ENCODE measurements around the gene SCARF2.
"Not testable (repeated sequence)": the region's sequence is repeated elsewhere in the genome, so short reads cannot be mapped to it uniquely, and the experiment has no call there.

The SCARF2 gene

DNA sequence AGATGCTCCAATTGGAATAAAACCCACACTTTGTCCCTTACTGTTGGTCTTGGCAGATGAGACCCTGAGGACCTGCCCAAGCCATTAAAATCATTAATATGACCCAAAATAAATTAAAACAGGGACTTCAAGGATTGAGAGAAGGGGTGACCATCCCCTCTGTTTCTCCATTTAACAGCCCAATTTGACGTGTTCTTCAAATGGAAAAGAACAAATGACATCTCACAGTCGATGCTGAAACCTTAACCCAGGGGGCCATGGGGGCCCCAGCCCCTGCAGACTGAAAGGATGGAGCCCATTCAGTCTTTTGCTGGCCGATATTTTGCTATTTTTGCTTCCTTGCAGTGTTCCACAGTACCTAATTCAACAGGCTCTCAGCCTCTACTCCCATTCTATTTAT is 23.2 kb downstream of the SCARF2 start:
- Histone ChIP-seq H3K79me2 (ENCODE audit: low read length) (no peaks in the 10 kb centered on the region), H2AFZ (ENCODE audit: low read depth, low read length) (no peak overlapping the region), H3K36me3 (replicated peaks; ENCODE audit: low read depth, low read length) (no peaks in the 10 kb centered on the region), H3K27me3 (ENCODE audit: low read depth, low read length) (no peaks in the 10 kb centered on the region), H3K9me3 (ENCODE audit: insufficient read depth, low read length) (no peaks in the 10 kb centered on the region), H3K9ac (ENCODE audit: low read length) (no peak overlapping the region), H3K4me1 (ENCODE audit: low read length) (no peaks in the 10 kb centered on the region), H4K20me1 (ENCODE audit: insufficient read depth, low read length) (no peaks in the 10 kb centered on the region), H3K27ac (ENCODE audit: low read length) (no peak overlapping the region), H3K4me2 (ENCODE audit: low read length) (no peak overlapping the region), H3K4me3 (ENCODE audit: low read length) (no peak overlapping the region)
- TF ChIP-seq, protein P1, sequence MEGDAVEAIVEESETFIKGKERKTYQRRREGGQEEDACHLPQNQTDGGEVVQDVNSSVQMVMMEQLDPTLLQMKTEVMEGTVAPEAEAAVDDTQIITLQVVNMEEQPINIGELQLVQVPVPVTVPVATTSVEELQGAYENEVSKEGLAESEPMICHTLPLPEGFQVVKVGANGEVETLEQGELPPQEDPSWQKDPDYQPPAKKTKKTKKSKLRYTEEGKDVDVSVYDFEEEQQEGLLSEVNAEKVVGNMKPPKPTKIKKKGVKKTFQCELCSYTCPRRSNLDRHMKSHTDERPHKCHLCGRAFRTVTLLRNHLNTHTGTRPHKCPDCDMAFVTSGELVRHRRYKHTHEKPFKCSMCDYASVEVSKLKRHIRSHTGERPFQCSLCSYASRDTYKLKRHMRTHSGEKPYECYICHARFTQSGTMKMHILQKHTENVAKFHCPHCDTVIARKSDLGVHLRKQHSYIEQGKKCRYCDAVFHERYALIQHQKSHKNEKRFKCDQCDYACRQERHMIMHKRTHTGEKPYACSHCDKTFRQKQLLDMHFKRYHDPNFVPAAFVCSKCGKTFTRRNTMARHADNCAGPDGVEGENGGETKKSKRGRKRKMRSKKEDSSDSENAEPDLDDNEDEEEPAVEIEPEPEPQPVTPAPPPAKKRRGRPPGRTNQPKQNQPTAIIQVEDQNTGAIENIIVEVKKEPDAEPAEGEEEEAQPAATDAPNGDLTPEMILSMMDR (IDR thresholded peaks at IDR 0.05; ENCODE audit: low read depth, low read length) = no peak
- TF ChIP-seq EZH2phosphoT487 (IDR thresholded peaks at IDR 0.05; ENCODE audit: low read depth) = no peak

DNA sequence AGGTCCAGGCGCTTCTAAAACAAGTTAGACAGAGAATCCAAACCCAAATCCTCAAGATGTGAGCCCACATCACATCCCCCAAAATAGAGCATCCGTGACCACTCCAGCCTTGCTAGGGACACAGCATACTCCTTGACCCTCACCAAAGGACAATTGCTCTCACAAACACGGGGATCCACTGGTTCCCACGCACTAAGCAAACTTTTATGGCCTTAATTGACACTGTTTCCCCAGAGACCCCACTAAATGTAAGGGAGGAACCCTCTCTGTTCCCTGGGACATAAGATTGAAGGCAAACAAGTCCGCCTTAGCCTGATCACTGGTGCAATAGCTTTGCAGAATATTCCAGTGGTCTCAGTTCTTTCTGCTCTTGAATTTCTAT is 23.6 kb downstream of the SCARF2 start:
- Histone ChIP-seq H3K4me2 (ENCODE audit: low read length) (no peak overlapping the region), H3K4me1 (ENCODE audit: low read length) (no peaks in the 10 kb centered on the region), H3K27ac (ENCODE audit: low read length) (no peak overlapping the region), H2AFZ (ENCODE audit: low read depth, low read length) (no peak overlapping the region), H3K79me2 (ENCODE audit: low read length) (no peaks in the 10 kb centered on the region), H3K36me3 (replicated peaks; ENCODE audit: low read depth, low read length) (no peaks in the 10 kb centered on the region), H3K4me3 (ENCODE audit: low read length) (no peak overlapping the region), H4K20me1 (ENCODE audit: insufficient read depth, low read length) (no peaks in the 10 kb centered on the region), H3K9ac (ENCODE audit: low read length) (no peak overlapping the region), H3K27me3 (ENCODE audit: low read depth, low read length) (no peaks in the 10 kb centered on the region), H3K9me3 (ENCODE audit: insufficient read depth, low read length) (no peaks in the 10 kb centered on the region)
- TF ChIP-seq, protein P1 (IDR thresholded peaks at IDR 0.05; ENCODE audit: low read depth, low read length) = no peak
- no peak for TF ChIP-seq EZH2phosphoT487 (IDR thresholded peaks at IDR 0.05; ENCODE audit: low read depth)

DNA sequence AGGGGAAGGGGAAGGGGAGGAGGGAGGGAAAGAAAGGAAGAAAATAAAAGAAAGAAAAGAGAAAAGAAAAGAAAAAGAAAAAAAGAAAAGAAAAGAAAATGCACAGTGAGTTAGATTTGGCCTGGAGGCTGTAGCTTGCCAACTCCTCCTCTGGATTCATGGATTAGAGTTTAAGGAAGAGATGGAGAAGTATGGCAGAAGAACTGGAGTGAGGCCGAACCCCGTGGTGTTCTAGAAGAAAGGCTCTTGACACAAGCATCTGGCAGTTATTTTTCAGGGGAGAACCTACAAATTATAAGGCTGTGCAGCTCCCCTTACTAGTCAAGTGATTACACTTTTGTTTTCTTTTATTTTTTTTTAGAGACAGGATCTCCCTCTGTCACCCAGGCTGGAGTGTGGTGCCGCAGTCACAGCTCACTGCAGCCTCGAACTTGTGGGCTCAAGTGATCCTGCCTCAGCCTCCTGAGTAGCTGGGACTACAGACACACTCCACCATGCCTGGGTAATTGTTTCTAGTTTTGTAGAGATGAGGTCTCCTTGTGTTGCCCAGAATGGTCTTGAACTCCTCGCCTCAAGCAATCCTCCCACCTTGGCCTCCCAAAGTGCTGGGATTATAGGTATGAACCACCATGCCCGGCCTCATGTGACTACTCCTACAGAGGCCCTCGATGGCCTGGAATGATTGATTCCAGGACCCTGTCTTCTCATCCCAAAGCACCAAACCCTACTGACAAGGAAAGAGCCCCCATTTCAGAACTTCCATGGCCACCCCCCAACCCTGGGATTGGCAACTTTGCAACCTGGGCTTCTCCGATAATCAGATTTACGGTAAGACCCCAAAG is 24.2 kb downstream of the SCARF2 start:
- H3K79me2 ChIP-seq (ENCODE audit: low read length) = no peaks in the 10 kb centered on the region
- no peak overlapping the region for H3K27ac ChIP-seq (ENCODE audit: low read length)
- H3K4me2 ChIP-seq (ENCODE audit: low read length) = no peak overlapping the region
- no peaks in the 10 kb centered on the region for H3K27me3 ChIP-seq (ENCODE audit: low read depth, low read length)
- H3K4me3 ChIP-seq (ENCODE audit: low read length) = no peak overlapping the region
- H4K20me1 ChIP-seq (ENCODE audit: insufficient read depth, low read length) = no peaks in the 10 kb centered on the region
- TF ChIP-seq, protein P1 (IDR thresholded peaks at IDR 0.05; ENCODE audit: low read depth, low read length) = no peak
- TF ChIP-seq EZH2phosphoT487 (IDR thresholded peaks at IDR 0.05; ENCODE audit: low read depth) = no peak
- H2AFZ ChIP-seq (ENCODE audit: low read depth, low read length) = no peak overlapping the region
- H3K4me1 ChIP-seq (ENCODE audit: low read length) = no peaks in the 10 kb centered on the region
- no peaks in the 10 kb centered on the region for H3K36me3 ChIP-seq (replicated peaks; ENCODE audit: low read depth, low read length)
- H3K9ac ChIP-seq (ENCODE audit: low read length) = no peak overlapping the region
- H3K9me3 ChIP-seq (ENCODE audit: insufficient read depth, low read length) = no peaks in the 10 kb centered on the region

DNA sequence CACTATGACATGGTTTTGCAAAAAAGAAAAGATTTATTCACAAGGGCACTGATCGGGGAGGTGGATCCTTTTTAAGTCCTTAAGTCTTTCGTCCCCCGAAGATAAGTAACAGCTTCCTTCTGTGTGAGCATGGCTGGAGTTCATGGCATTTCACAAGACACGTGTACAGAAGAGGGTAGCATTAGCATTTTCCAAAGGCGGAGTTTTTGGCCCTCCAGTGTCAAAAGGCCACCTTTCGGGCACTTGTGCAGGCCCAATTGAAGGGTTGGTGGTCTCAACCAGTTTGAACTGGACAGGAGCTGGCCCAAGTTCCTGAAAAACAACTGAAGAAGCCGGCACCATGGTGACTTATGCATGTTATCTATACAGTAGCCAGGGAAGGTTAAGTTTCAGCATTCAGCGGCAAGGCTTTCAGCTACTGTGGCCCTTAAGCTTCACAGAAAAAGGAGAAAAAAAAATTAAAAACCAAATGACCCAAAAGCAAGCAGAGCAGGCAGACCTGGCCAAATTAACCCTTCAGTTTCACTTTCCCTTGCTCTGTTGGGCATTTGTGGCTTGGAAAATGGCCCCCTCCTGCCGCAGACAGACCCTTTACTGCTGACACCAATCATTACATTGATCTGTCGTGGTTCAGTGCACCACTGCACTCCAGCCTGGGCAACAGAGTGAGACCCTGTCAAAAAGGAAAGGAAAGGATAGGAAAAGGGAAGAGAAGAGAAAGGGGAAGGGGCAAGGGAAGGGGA is 25.0 kb downstream of the SCARF2 start:
- Histone ChIP-seq H3K36me3 (replicated peaks; ENCODE audit: low read depth, low read length) (no peaks in the 10 kb centered on the region), H3K9me3 (ENCODE audit: insufficient read depth, low read length) (no peaks in the 10 kb centered on the region), H3K27ac (ENCODE audit: low read length) (no peak overlapping the region), H3K4me2 (ENCODE audit: low read length) (no peak overlapping the region), H3K9ac (ENCODE audit: low read length) (no peak overlapping the region), H2AFZ (ENCODE audit: low read depth, low read length) (no peak overlapping the region), H3K79me2 (ENCODE audit: low read length) (no peaks in the 10 kb centered on the region), H3K27me3 (ENCODE audit: low read depth, low read length) (no peaks in the 10 kb centered on the region), H4K20me1 (ENCODE audit: insufficient read depth, low read length) (no peaks in the 10 kb centered on the region), H3K4me3 (ENCODE audit: low read length) (no peak overlapping the region), H3K4me1 (ENCODE audit: low read length) (no peaks in the 10 kb centered on the region)
- TF ChIP-seq, protein P1 (IDR thresholded peaks at IDR 0.05; ENCODE audit: low read depth, low read length) = no peak
- no peak for TF ChIP-seq EZH2phosphoT487 (IDR thresholded peaks at IDR 0.05; ENCODE audit: low read depth)

DNA sequence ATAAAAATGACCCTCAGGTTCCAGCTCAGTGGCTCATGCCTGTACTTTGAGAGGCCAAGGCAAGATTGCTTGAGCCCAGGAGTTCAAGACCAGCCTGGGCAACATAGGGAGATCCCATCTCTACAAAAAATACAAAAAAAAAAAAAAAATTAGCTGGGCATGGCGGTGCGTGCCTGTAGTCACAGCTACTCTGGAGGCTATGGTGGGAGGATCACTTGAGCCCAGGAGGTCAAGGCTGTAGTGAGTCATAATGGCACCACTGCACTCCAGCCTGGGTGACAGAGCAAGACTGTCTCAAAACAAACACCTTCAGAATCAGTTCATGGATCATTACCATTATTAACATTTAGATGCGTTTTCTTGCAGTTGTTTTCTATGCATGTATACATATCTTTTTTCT is 28.2 kb downstream of the SCARF2 start:
- not testable (repeated sequence) for H3K4me1 ChIP-seq (ENCODE audit: low read length); H3K27ac ChIP-seq (ENCODE audit: low read length); H3K4me2 ChIP-seq (ENCODE audit: low read length); H3K36me3 ChIP-seq (replicated peaks; ENCODE audit: low read depth, low read length); H3K27me3 ChIP-seq (ENCODE audit: low read depth, low read length); H2AFZ ChIP-seq (ENCODE audit: low read depth, low read length); H3K9me3 ChIP-seq (ENCODE audit: insufficient read depth, low read length); H3K79me2 ChIP-seq (ENCODE audit: low read length); H3K4me3 ChIP-seq (ENCODE audit: low read length); H4K20me1 ChIP-seq (ENCODE audit: insufficient read depth, low read length); H3K9ac ChIP-seq (ENCODE audit: low read length)

All from OCI-LY3 (cell line).